HG02840 (cell line): ENCODE measurements around the gene FBXL17.
A peak's percentile ranks its signal among the peaks of the same experiment; 100 is the strongest.
"Not testable (repeated sequence)": the region's sequence is repeated elsewhere in the genome, so short reads cannot be mapped to it uniquely, and the experiment has no call there.

Source experiments
- ATAC-seq: cut with Tn5 transposase; IDR thresholded peaks from one replicate; pipeline ENCODE4 v1.9.1; 2021; ENCODE audit warnings: mild to moderate bottlenecking, moderate library complexity, moderate number of reproducible peaks; ENCODE audit not compliant: unreplicated experiment, low FRiP score

Gene FBXL17

DNA sequence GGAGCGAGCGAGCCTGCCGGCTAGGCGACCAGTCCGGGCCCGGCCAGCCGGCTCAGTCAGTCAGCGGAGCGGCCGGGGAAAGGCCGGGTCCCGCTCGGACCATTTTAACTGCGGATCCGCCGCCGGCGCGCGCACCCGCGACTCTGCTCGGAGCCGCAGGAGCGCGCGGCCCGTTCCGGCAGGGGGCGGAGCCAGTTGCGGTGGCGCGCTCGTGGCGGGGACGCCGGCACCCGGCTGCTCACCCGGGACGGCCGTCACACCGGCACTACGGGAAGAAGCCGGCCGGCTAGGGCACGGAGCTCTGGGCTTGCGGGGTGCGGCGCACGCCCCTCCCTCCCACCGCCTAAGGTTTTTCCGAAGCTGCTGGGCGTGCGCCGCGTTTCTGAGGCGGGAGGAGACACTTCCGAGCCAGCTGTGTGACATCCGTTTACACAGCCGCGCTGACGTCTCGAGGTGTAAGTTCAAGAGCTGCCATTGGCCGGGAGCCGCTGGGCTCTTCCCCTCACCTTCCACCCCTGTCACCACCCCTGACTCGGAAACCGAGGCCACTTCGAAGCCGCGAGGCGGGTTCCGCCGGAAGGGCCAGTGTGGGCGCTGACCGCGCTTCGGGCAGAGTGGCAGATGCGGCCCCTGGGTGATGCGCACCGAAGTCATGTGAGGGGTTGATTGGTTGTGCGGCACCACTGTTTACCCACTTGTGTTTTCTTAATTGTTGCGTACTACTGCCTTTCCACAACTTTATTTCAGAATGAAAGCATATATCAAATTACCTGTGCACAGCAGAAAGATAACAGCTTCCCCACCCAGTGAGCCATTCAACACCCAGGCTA is at the start of gene FBXL17:
Gene FBXL17 (minus strand): TSS at position 145 of the 830 bp plus-strand sequence.
- ATAC-seq = peak; percentile 73

DNA sequence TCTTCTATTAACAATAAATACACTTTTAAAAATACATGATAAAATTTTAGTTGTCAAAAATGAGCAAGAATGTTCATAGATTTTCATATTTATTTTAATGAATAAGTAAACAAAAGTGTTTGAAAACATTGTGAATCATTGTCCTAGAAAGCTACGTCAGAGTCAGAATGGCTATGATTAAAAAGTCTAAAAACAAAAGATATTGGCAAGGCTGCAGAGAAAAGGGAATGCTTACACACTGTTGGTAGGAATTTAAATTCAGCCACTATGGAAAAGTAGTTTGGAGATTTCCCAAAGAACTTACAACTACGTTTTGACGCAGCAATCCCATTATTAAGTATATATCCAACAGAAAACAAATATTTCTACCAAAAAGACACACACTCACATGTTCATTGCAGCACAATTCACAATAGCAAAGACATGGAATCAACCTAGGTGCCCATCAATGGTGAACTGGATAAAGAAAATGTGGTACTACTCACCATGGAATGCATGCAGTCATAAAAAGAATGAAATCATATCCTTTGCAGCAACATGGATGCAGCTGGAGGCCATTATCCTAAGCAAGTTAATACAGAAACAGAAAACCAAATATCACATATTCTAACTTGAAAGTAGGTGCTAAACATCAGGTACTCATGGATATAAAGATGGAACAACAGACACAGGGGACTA is 49.2 kb upstream of the FBXL17 start:
- ATAC-seq = no peak

DNA sequence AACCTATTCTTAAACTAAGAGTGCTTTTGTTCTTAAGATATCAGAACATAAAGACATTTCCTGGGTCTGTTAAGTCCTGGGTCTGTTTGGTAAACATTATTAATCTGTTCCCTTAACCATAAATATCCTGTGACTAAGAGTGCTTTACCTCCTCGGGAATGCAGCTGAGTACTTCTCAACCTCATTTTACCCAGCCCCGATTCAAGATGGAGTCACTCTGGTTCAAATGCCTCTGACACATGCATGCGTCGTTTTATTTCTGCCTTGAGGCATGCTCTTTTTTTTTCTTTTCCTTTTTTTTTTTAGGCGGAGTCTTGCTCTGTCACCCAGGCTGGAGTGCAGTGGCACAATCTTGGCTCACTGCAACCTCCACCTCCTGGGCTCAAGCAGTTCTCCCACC is 39.8 kb upstream of the FBXL17 start:
- no peak for ATAC-seq

GRCh38 chr5:108420755-108421154 is 38.9 kb upstream of the FBXL17 start:
- no peak for ATAC-seq

- ATAC-seq = no peak
Measured at GRCh38 chr5:108420158-108420557, 38.3 kb upstream of the FBXL17 start.

DNA sequence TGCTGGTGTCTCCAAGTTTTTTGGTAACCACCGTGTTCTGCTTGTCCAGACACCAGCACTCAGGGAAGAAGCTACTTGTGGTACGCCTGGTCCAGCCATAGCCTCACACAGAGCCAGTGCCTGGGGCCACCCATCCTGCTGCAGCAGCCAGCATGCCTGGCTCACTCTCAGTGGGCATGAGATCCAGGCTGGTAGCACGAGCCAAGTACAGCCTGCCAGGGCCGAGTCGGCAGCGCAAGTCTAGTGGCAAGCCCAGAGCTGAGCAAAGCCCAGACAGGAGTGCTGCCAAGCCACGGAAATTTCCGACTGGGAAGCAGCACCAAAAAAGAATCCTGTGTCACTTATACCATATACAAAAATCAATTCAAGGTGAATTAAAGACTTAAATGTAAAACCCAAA is 36.3 kb upstream of the FBXL17 start:
- ATAC-seq = no peak

DNA sequence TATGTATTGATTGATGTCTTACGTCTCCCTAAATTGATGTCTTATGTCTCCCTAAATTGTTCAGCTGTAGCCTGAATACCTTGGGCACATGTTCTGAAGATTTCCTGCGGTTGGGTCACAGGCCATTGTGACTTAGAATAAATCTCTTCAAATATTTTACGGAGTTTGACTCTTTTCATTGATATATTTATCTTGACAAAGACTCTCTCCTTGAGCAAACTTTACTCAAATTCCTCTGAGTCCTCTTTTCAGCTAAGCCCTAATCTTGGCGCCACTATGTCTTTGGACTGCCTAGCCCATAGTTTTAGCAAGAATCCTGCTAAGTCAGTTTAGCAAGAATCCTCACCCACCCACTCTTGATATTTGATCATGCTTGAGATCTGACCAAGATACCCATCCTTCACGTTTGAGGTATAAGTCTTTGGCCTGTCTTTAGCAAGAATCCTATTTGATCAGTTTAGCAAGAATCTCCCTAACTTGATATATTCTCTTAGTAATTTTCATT is 35.3 kb upstream of the FBXL17 start:
- ATAC-seq = no peak

DNA sequence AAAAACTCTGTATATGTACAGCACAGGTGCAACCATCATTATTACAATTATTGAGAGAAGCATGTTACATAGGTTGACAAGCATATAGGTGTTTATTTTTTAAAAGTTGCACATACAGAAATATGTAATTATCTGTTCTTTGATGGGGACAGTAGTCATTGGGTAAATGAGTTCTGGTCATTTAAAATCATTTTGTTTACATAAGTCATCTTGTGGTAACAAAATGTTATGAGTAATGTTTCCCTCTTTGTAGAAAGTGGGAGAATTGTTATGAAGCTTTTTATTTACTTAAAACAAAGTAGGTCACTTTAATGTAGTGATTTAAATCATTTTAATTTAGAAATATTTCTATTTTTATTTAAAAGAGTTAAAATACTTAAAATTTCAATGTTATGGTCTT is 33.8 kb upstream of the FBXL17 start:
- ATAC-seq = no peak

GRCh38 chr5:108409786-108410185 is 27.9 kb upstream of the FBXL17 start:
- no peak for ATAC-seq

DNA sequence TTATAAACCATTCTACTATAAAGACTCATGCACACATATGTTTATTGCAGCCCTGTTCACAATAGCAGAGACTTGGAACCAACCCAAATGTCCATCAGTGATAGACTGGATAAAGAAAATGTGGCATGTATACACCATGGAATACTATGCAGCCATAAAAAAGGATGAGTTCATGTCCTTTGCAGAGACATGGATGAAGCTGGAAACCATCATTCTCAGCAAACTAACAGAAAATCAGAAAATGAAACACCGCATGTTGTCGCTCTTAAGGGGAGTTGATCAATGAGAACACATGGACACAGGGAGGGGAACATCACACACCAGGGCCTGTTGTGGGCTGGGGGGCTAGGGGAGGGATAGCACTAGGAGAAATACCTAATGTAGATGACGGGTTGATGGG is 23.3 kb upstream of the FBXL17 start:
- ATAC-seq = not testable (repeated sequence)

DNA sequence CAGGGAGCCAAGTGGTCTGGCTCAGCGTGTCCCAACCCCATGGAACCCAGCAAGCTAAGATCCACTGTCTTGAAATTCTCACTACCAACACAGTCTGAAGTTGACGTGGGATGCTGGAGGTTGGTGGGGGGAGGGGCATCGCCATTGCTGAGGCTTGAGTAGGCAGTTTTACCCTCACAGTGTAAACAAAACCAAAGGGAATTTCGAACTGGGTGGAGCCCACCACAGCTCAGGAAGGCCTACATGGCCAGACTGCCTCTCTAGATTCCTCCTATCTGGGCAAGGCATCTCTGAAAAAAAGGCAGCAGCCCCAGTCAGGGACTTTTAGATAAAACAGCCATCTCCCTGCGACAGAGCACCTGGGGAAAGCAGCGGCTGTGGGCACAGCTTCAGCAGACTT is 17.1 kb upstream of the FBXL17 start:
- no peak for ATAC-seq

DNA sequence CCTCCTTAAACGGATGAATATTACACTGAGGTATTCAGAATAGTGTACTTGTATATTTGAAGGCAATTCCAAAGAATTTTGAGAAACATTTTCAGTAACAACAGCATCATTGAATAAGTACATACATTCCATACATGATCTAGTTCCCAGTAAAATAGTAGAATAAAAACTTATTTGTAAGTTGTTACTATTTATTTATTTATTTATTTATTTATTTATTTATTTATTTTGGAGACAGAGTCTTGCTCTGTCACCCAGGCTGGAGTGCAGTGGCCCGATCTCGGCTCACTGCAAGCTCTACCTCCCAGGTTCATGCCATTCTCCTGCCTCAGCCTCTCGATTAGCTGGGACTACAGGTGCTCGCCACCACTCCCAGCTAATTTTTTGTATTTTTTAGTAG is 14.9 kb upstream of the FBXL17 start:
- not testable (repeated sequence) for ATAC-seq

- ATAC-seq = no peak
Measured at GRCh38 chr5:108387758-108388157, 5.9 kb upstream of the FBXL17 start.

DNA sequence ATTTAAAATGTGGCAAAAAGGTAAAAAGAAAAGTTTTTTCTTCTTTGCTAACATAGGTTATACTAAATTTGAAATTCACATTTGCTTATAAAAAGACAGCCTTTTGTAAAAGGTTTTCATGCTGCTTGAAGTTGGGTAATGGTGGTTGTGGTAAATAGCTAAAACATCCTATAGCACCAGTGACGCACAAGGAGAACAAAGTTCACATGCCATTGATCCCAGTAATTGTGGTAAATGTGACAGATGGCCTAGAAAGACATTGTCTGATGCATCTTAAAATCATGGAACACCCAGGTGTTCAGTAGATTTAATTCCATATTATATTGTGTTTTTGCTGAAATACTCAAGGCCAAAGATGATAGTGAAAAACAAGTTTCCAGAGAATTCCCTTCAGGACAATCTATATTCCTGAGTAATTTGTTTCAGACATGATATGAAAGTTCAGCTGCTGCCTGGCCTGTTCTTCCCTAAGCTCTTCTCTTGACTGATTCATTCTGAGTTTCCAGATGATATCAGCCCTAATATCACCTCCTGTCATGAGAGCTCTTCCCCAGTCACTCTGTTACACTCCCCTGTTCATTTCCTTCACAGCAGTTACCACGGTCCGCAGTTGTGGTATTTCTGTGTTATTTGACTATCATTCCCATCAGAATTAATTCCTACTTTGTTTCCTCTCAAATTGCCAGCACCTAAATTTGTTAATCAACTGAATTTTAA is 4.6 kb upstream of the FBXL17 start:
- no peak for ATAC-seq

- no peak for ATAC-seq
Measured at GRCh38 chr5:108384741-108385140, 2.8 kb upstream of the FBXL17 start.

DNA sequence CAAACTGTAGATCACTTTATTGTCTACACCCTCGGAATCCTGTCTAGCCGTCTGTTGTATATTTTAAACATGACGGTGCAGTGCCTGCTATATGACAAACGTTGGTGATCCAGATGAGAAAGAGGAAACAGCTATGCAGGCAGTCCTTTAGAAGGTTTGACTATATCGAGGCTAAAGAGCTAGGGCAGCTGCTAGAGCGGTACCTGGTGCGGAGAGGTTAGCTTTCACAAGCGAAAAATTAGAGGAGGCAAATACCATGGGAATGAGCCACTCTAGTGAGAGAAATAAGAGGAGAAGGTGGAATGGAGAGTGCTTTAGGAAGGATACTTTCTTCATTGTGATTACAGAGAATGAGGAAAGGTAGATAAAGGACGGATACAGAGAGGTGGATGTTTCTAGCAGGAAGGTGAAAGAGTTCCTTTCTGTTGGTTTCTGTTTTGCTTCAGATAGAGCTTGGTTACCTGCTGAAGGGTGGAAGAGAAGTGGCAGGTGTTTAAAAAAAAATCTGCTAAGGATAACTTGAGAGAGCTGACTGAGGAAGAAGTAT is 959 bp upstream of the FBXL17 start:
- ATAC-seq = no peak

- peak; percentile 48 for ATAC-seq
Measured at GRCh38 chr5:108381350-108381953, 446 bp downstream of the FBXL17 start.

- ATAC-seq = peak; percentile 43
Measured at GRCh38 chr5:108380531-108381349, 1.2 kb downstream of the FBXL17 start.

- ATAC-seq = no peak
Measured at GRCh38 chr5:108379722-108380530, 2.0 kb downstream of the FBXL17 start.
